Left ventricle myocardium inferior (tissue), 1 donor: ENCODE measurements around the gene LCN15. TPM values are rescaled to one million over a fixed set of nuclear protein-coding genes. Genes with fewer than 3 reads are reported as not detected.

Source experiments
- DNase-seq: peaks from one replicate; pipeline ENCODE4 v3.0.0-alpha.2; 2020
- H3K27ac ChIP-seq: fragments of 200-600 bp; replicated peaks from 2 replicates; pipeline ENCODE4 v1.8.0; 2021
- H3K27me3 ChIP-seq: fragments of 200-600 bp; 2 replicates; pipeline ENCODE4 v1.8.0; 2021; ENCODE audit warnings: low read depth
- H3K36me3 ChIP-seq: fragments of 200-600 bp; 2 replicates; pipeline ENCODE4 v1.8.0; 2021
- H3K4me1 ChIP-seq: fragments of 200-600 bp; 2 replicates; pipeline ENCODE4 v1.8.0; 2021
- H3K4me3 ChIP-seq: fragments of 200-600 bp; 2 replicates; pipeline ENCODE4 v1.8.0; 2021; ENCODE audit warnings: mild to moderate bottlenecking, moderate library complexity
- H3K9me3 ChIP-seq: fragments of 200-600 bp; replicated peaks from 2 replicates; pipeline ENCODE4 v1.8.0; 2021
- CTCF ChIP-seq: fragments of 200-600 bp; IDR thresholded peaks from 2 replicates; pipeline ENCODE4 v1.8.0; 2021; ENCODE audit warnings: antibody characterized with exemption, mild to moderate bottlenecking, borderline replicate concordance
- intact Hi-C: fragments of 100-400 bp; cut with micrococcal nuclease; formaldehyde crosslinking; loops from one replicate; pipeline ENCODE4 v1.11.0; 2022
- total RNA-seq: library from RNA; stranded (reverse); fragmentation: NEBNext Ultra II Directional; extraction: Animal tissue kit (Norgen Biotek cat#: 25700); gene quantifications from one replicate; pipeline ENCODE4 v1.2.1, GENCODE V29; 2021
- donor health status: DM: no; HTN: yes; CAD: no; lungs with severe emphysema.

The LCN15 gene
- total RNA-seq, 1 donor from 2014 or later: 0.41 TPM

DNA sequence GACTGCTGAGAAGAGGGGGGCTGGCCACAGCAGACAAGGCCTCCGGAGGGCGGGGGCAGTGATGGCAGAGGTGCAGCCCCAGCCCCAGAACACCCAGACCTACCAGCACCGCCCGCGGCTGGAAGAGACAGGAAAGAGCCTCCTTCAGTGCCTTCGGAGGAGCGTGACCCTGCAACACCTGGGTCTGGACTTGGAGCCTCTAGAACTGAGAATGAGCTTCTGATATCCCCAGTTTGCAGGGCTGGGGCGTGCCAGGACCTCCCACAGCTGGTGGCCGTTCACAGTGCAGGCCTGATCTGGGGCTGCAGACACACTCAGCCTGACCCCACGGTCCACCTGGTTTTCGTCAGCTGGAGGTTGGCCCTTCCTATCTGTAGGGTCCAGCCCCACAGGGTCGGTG, 30.7 kb downstream of the LCN15 start:
- Histone ChIP-seq H3K4me3 (no peak overlapping the region), H3K9me3 (no peaks in the 10 kb centered on the region), H3K4me1 (peaks cover 12% of the 10 kb centered on the region), H3K27ac (no peak overlapping the region), H3K36me3 (no peaks in the 10 kb centered on the region), H3K27me3 (no peaks in the 10 kb centered on the region)
- intact Hi-C loops: no loop called here
- TF ChIP-seq CTCF: no peak
- no peak for DNase-seq

DNA sequence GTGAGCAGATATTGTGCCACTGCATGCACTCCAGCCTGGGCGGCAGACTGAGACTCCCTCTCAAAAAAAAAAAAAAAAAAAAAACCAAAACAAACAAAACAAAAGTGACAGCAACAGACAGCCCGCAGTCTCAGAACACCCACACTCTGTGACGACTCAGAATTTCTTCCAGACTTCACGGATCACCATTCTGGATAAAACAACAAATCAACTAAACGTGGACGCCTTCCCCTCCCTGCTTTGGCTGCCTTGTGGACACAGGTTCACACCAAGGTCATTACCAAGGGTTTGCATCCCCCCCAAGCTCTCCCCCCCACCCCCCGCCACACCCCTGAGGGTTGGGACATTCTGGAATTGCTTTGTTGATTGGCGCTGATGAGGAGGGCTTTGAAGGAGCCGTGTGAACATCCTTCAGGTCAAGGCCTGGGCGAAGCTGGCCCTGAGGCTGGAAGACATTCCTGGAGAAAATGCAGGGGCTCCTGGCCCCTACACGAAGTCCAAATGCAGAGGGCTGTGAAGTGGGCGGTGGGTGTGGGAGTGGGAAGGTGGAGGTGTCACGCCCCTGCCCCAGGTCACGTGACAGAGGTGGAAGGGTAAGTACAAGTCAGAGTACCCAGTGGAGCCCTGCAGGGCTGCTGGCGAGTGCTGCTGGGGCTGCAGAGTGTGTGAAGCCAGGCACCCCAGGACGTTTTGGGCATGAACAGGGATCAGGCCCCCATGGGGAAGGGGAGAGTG, 31.7 kb downstream of the LCN15 start:
- Histone ChIP-seq H3K4me3 (no peak overlapping the region), H3K36me3 (no peaks in the 10 kb centered on the region), H3K4me1 (peaks cover 21% of the 10 kb centered on the region), H3K27ac (no peak overlapping the region), H3K27me3 (no peaks in the 10 kb centered on the region), H3K9me3 (no peaks in the 10 kb centered on the region)
- intact Hi-C loops: no loop called here
- no peak for TF ChIP-seq CTCF
- DNase-seq: no peak

DNA sequence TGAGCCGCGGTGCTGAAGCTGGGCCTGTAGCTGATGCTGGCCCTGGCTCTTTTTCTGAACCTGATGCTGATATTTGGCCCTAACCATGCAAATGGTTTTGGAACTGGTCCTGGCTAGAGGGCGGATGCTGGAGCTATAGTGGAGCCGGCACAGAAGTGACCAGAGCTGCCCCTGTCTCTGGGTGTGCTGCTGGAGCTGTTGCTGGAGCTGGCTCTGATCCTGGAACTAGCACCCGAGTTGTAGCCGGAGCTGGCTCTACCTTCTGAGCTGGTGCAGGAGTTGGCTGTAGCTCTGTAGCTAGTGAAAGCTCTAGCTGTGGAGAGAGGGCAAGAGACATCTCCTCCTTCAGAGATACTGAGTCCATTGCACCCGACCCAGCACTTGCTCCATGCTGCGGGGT, 34.4 kb downstream of the LCN15 start:
- H3K4me3 ChIP-seq: no peak overlapping the region
- peaks cover 20% of the 10 kb centered on the region for H3K36me3 ChIP-seq
- no peak for TF ChIP-seq CTCF
- H3K27ac ChIP-seq: no peak overlapping the region
- intact Hi-C loops: no loop called here
- H3K27me3 ChIP-seq: no peaks in the 10 kb centered on the region
- peaks cover 48% of the 10 kb centered on the region for H3K4me1 ChIP-seq
- no peaks in the 10 kb centered on the region for H3K9me3 ChIP-seq
- DNase-seq: no peak

DNA sequence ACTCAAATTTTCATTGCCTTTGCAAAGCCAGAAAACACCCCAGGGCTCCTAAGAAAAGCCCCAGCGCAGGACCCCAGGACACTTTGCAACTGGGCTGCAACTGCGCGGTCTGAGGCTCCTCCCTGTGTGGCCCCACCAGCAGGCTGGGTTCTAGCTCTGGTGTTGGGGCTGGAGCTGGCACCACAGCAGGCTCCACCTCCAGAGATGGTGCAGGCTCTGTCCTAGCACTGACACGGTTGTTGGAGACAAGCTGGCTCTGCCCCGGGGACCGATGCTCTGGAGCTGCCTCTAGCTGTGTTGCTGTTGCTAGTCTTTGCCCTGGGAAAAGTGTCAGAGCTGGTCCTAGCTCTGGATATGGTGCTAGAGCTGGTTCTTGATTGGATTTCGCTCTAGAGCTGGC, 35.2 kb downstream of the LCN15 start:
- Histone ChIP-seq H3K27me3 (no peaks in the 10 kb centered on the region), H3K36me3 (peaks cover 28% of the 10 kb centered on the region), H3K4me3 (peak overlapping the region; percentile 85), H3K27ac (peak overlapping the region; percentile 87), H3K4me1 (peaks cover 56% of the 10 kb centered on the region), H3K9me3 (no peaks in the 10 kb centered on the region)
- intact Hi-C loops: no loop called here
- no peak for TF ChIP-seq CTCF
- no peak for DNase-seq

DNA sequence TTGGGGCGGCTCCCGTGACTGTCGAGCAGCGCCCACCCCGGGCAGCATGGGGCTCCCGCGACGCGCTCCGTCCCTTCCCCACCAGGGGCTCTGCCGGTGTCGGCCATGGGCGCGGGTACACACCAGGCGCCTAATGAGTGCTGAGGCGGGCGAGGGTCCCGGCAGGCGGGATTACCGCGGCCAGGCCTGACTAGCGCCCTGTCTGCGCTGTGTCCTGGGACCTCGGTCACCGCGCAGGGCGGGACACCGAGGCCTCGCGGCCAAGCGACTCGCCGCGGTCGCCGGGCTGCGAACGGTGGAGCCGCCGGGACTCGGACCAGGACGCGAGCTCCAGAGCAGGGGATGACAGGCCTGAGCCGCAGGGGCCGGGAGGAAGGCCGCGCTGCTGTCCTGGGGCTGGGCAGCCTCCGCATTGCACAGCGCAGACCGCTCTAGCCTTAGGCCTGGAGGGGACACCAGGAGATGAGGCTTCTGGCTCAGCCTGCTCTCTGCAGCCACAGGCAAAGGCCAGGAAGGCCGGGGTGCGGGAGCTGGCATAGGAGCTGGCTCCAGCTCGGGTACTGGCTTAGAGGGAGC, 35.7 kb downstream of the LCN15 start:
- H3K27me3 ChIP-seq: no peaks in the 10 kb centered on the region
- H3K36me3 ChIP-seq: peaks cover 33% of the 10 kb centered on the region
- H3K27ac ChIP-seq: peak overlapping the region; percentile 87
- no peak for DNase-seq
- intact Hi-C loops: no loop called here
- peaks cover 60% of the 10 kb centered on the region for H3K4me1 ChIP-seq
- H3K9me3 ChIP-seq: no peaks in the 10 kb centered on the region
- TF ChIP-seq CTCF: no peak
- peak overlapping the region; percentile 85 for H3K4me3 ChIP-seq
